Heart left ventricle (tissue), 16 donors: Measurements from ENCODE around the gene PYGO2. TPM values are rescaled to one million over a fixed set of nuclear protein-coding genes. Genes with fewer than 3 reads are reported as not detected.

ENCODE experiments used
- ATAC-seq, 4 donors: fragments of 200-7000 bp; cut with Tn5 transposase; one replicate each; pipeline ENCODE4 v1.9.1; 2020 to 2022; ENCODE audit warnings: moderate library complexity in 4 of 4, mild to moderate bottlenecking in 3 of 4, moderate number of reproducible peaks in 1 of 4
- DNase-seq, 5 donors: peaks; one replicate each; pipeline ENCODE4 v3.0.0-alpha.2; 2020
- H3K27ac ChIP-seq, 12 donors: fragments of 200-600 bp; sonication (generic) in 4 of 12; one replicate each; pipeline versions ENCODE4 v1.5.0 to v1.8.0; 2016 to 2022; ENCODE audit warnings: mild to moderate bottlenecking in 2 of 12
- H3K27me3 ChIP-seq, 9 donors: fragments of 200-600 bp; sonication (generic) in 2 of 9; one replicate each; pipeline versions ENCODE4 v1.5.1 to v1.8.0; 2016 to 2022; ENCODE audit warnings: mild to moderate bottlenecking in 3 of 9
- H3K36me3 ChIP-seq, 9 donors: fragments of 200-600 bp; sonication (generic) in 2 of 9; one replicate each; pipeline versions ENCODE4 v1.5.0 to v1.8.0; 2018 to 2022; ENCODE audit warnings: mild to moderate bottlenecking in 2 of 9
- H3K4me1 ChIP-seq, 12 donors: fragments of 200-600 bp; sonication (generic) in 4 of 12; one replicate each; pipeline versions ENCODE4 v1.5.0 to v1.8.0; 2016 to 2022; ENCODE audit warnings: mild to moderate bottlenecking in 3 of 12
- H3K4me3 ChIP-seq, 12 donors: fragments of 200-600 bp; sonication (generic) in 4 of 12; one replicate each; pipeline versions ENCODE4 v1.5.0 to v1.8.0; 2017 to 2022; ENCODE audit warnings: mild to moderate bottlenecking in 9 of 12, moderate library complexity in 4 of 12
- H3K9me3 ChIP-seq, 12 donors: fragments of 200-600 bp; sonication (generic) in 4 of 12; one replicate each; pipeline versions ENCODE4 v1.5.0 to v1.8.0; 2016 to 2022; ENCODE audit warnings: mild to moderate bottlenecking in 1 of 12
- CTCF ChIP-seq, 12 donors: fragments of 200-600 bp; sonication (generic) in 4 of 12; IDR thresholded peaks; one replicate each; pipeline versions ENCODE4 v1.5.0 to v1.8.0; 2018 to 2022; ENCODE audit warnings: antibody characterized with exemption in 12 of 12, mild to moderate bottlenecking in 5 of 12
- POLR2A ChIP-seq, 2 donors: fragments of 450-650 bp; IDR thresholded peaks; one replicate each; pipeline ENCODE4 v1.6.1; 2017; ENCODE audit warnings: antibody characterized with exemption in 2 of 2, mild to moderate bottlenecking in 2 of 2, moderate library complexity in 2 of 2
- WGBS, 4 donors: extraction: QIAGEN DNeasy Blood & Tissue Kit in 2 of 4; methylation state at CpG; one replicate each; pipeline versions ENCODE4 v1.1.5 to v1.1.7; 2013 to 2018; 5-methylcytosine and 5-hydroxymethylcytosine counted together
- intact Hi-C, 10 donors: fragments of 100-400 bp; cut with DNase I; formaldehyde crosslinking; loops; one replicate each; pipeline versions ENCODE4 v1.11.1 to v1.14.2; 2022
- polyA plus RNA-seq, 2 donors: library from polyadenylated mRNA; stranded (reverse); fragments of 200-250 nt; gene quantifications; one replicate each; pipeline ENCODE4 v1.2.3, GENCODE V29; 2013
- total RNA-seq, 9 donors: library from RNA; depleted of rRNA in 2 of 9; stranded (reverse); fragments of >200 nt in 2 of 9; fragmentation: NEBNext Ultra II Directional in 3 of 9; extraction: Animal tissue kit (Norgen Biotek cat#: 25700) in 3 of 9; gene quantifications; one replicate each; pipeline versions ENCODE4 v1.1.0 to v1.2.4, GENCODE V29; 2016 to 2023
- donor health status: ischemic (EF 13 %, LVEDD 7.1; RV severe dilation, severe dysfunction).
- donor health status: healthy with polysubstance abuse.
- donor health status: DM: no; HTN: yes; CAD: no.
- donor health status: DM: no; HTN: no; CAD: no.
- donor health status: ischemic (EF 25% LVEDD 6.9; RV normal size, moderate dysfunction).
- donor health status: ischemic (EF 25% LVEDD 5.7; RV mildly dilated, moderate dysfunction).
- donor health status: healthy.
- donor health status: DM: yes; HTN: yes; CAD: no.
- donor health status: ischemic (EF 35%, LVEDD 5.7; RV mildly dilated, moderate dysfunction).
- donor health status: nonischemic (EF 11% LVEDD 7.7; RV severe dilation, severe dysfunction).
- donor health status: DM: yes; HTN: yes; CAD: no.
- donor health status: PGD.
- donor health status: ischemic (EF 29% LVEDD 5.4; RV normal size, mild dysfunction).
- donor health status: nonischemic (EF 23%, LVEDD 6.1; RV moderate dilation, normal function).

PYGO2 gene
- total and polyA plus RNA-seq, 11 donors = 9.7 to 19.2 (median 16.3) TPM

GRCh38 chr1:154964359-154964758 is 2.8 kb upstream of the PYGO2 start:
- intact Hi-C loops = loop anchor here in 9 of 10 donors (5.0 to 10.0 kb wide), 7 partner anchors 33 to 120 kb away; partner anchors contain the start of genes EFNA4 (in 3 of the 9), ADAM15 (in 1 of the 9) and ZBTB7B (in 1 of the 9)
- H3K4me1 ChIP-seq = peaks cover 0 to 58% (median 32%) of the 10 kb centered on the region in 12 donors

GRCh38 chr1:154963643-154964042 is 2.1 kb upstream of the PYGO2 start:
- Histone ChIP-seq H3K27me3 (no peaks in the 10 kb centered on the region), H3K9me3 (no peaks in the 10 kb centered on the region), H3K36me3 (peaks cover 3 to 72% (median 67%) of the 10 kb centered on the region in 9 donors), H3K4me3 (no peak overlapping the region), H3K27ac (no peak overlapping the region), H3K4me1 (peaks cover 0 to 51% (median 29%) of the 10 kb centered on the region in 12 donors)
- intact Hi-C loops = loop anchor here in 9 of 10 donors (5.0 to 10.0 kb wide), 7 partner anchors 34 to 121 kb away; partner anchors contain the start of genes EFNA4 (in 3 of the 9), ADAM15 (in 1 of the 9) and ZBTB7B (in 1 of the 9)
- 78 to 84% (median 81%) methylated on average over 8 of the region's 8 CpGs for WGBS, 4 donors
- ATAC-seq (no peak), DNase-seq (peak in 1 of 5 donors; percentile 20)
- TF ChIP-seq POLR2A (IDR thresholded peaks at IDR 0.05) (no peak), CTCF (IDR thresholded peaks at IDR 0.05) (no peak)

More at GRCh38 chr1:154964359-154964758, 2.8 kb upstream of the PYGO2 start:
- Histone ChIP-seq H3K27ac (no peak overlapping the region), H3K9me3 (no peaks in the 10 kb centered on the region), H3K4me3 (no peak overlapping the region), H3K27me3 (no peaks in the 10 kb centered on the region), H3K36me3 (peaks cover 0 to 69% (median 60%) of the 10 kb centered on the region in 9 donors)
- 85 to 94% (median 92%) methylated on average over 6 of the region's 6 CpGs for WGBS, 4 donors
- no peak for ATAC-seq
- TF ChIP-seq POLR2A (IDR thresholded peaks at IDR 0.05) = no peak
- TF ChIP-seq CTCF (IDR thresholded peaks at IDR 0.05) = no peak
- peak in 1 of 5 donors; percentile 22 for DNase-seq

GRCh38 chr1:154962795-154963330 is 1.3 kb upstream of the PYGO2 start:
- TF ChIP-seq POLR2A (IDR thresholded peaks at IDR 0.05) (no peak), CTCF (IDR thresholded peaks at IDR 0.05) (no peak)
- Histone ChIP-seq H3K27me3 (no peaks in the 10 kb centered on the region), H3K4me3 (peak overlapping the region in 10 of 12 donors; percentile 80 to 99 (median 89)), H3K4me1 (peaks cover 0 to 45% (median 27%) of the 10 kb centered on the region in 12 donors), H3K27ac (peak overlapping the region in 11 of 12 donors; percentile 97 to 100 (median 99)), H3K36me3 (peaks cover 4 to 73% (median 63%) of the 10 kb centered on the region in 9 donors), H3K9me3 (no peaks in the 10 kb centered on the region)
- DNase-seq = peak in 2 of 5 donors; percentile 19 to 37
- ATAC-seq = no peak
- intact Hi-C loops = loop anchor here in 9 of 10 donors (5.0 to 10.0 kb wide), 7 partner anchors 34 to 122 kb away; partner anchors contain the start of genes EFNA4 (in 3 of the 9), ADAM15 (in 1 of the 9) and ZBTB7B (in 1 of the 9)
- 58 to 73% (median 65%) methylated on average over 6 of the region's 6 CpGs for WGBS, 4 donors

GRCh38 chr1:154962156-154962749 is 671 bp upstream of the PYGO2 start:
- Histone ChIP-seq H3K9me3 (no peaks in the 10 kb centered on the region), H3K4me3 (peak overlapping the region; percentile 80 to 99 (median 89)), H3K27me3 (no peaks in the 10 kb centered on the region), H3K27ac (peak overlapping the region; percentile 94 to 100 (median 99)), H3K36me3 (peaks cover 4 to 70% (median 57%) of the 10 kb centered on the region in 9 donors), H3K4me1 (peaks cover 0 to 41% (median 23%) of the 10 kb centered on the region in 12 donors)
- ATAC-seq (peak in 3 of 4 donors; percentile 5 to 30 (median 14)), DNase-seq (peak in 1 of 5 donors; percentile 34)
- TF ChIP-seq POLR2A (IDR thresholded peaks at IDR 0.05) = no peak
- TF ChIP-seq CTCF (IDR thresholded peaks at IDR 0.05) = peak in 1 of 12 donors; percentile 2
- 4 to 8% (median 4%) methylated on average over 22 to 25 of the region's 25 CpGs for WGBS, 4 donors
- intact Hi-C loops = loop anchor here in 9 of 10 donors (5.0 to 10.0 kb wide), 7 partner anchors 35 to 123 kb away; partner anchors contain the start of genes EFNA4 (in 3 of the 9), ADAM15 (in 1 of the 9) and ZBTB7B (in 1 of the 9)
